SK-N-SH treated with all-trans-retinoic acid at 6 μM for 48 hours (cell line): Measurements from ENCODE around the gene ATP7B.

Experiments
- ATAC-seq: fragments of 200-7000 bp; cut with Tn5 transposase; 3 replicates; pipeline ENCODE4 v1.9.1; 2020; ENCODE audit warnings: mild to moderate bottlenecking, moderate library complexity
- ARNTL ChIP-seq: fragments of 450-650 bp; formaldehyde crosslinking; IDR thresholded peaks from 2 replicates; pipeline ENCODE4 v1.5.0; 2020; ENCODE audit warnings: low read depth, mild to moderate bottlenecking, moderate library complexity, borderline replicate concordance
- BACH2 ChIP-seq: fragments of 250-450 bp; sonication (Bioruptor Pico); IDR thresholded peaks from 2 replicates; pipeline ENCODE4 v1.9.0; 2021; ENCODE audit warnings: mild to moderate bottlenecking, borderline replicate concordance
- CSDC2 ChIP-seq: fragments of 250-450 bp; sonication (Bioruptor Pico); IDR thresholded peaks from 2 replicates; pipeline ENCODE4 v1.5.0; 2020; ENCODE audit warnings: mild to moderate bottlenecking, moderate library complexity
- ESRRG ChIP-seq: fragments of 250-450 bp; sonication (Bioruptor Pico); IDR thresholded peaks from 2 replicates; pipeline ENCODE4 v1.6.1; 2021; ENCODE audit warnings: mild to moderate bottlenecking
- GLIS3 ChIP-seq: fragments of 250-450 bp; sonication (Bioruptor Pico); IDR thresholded peaks from 2 replicates; pipeline ENCODE4 v1.5.0; 2020; ENCODE audit warnings: mild to moderate bottlenecking, moderate library complexity
- ISL1 ChIP-seq: fragments of 250-450 bp; sonication (Bioruptor Pico); IDR thresholded peaks from 2 replicates; pipeline ENCODE4 v2.1.2; 2022; ENCODE audit warnings: mild to moderate bottlenecking, moderate library complexity
- OSR1 ChIP-seq: fragments of 250-450 bp; sonication (Bioruptor Pico); IDR thresholded peaks from 2 replicates; pipeline ENCODE4 v1.8.0; 2022; ENCODE audit warnings: moderate library complexity, mild to moderate bottlenecking, inconsistent platforms
- PPARA ChIP-seq: fragments of 250-450 bp; sonication (Bioruptor Pico); IDR thresholded peaks from 2 replicates; pipeline ENCODE4 v1.5.0; 2020; ENCODE audit warnings: mild to moderate bottlenecking, borderline replicate concordance
- RARB ChIP-seq: fragments of 250-450 bp; sonication (Bioruptor Pico); IDR thresholded peaks from 2 replicates; pipeline ENCODE4 v1.8.0; 2021; ENCODE audit warnings: mild to moderate bottlenecking, moderate library complexity
- SNAI2 ChIP-seq: fragments of 250-450 bp; sonication (Bioruptor Pico); IDR thresholded peaks from 2 replicates; pipeline ENCODE4 v1.5.0; 2020; ENCODE audit warnings: mild to moderate bottlenecking, moderate library complexity
- TCF4 ChIP-seq: fragments of 250-450 bp; sonication (Bioruptor Pico); IDR thresholded peaks from 2 replicates; pipeline ENCODE4 v1.8.0; 2021; ENCODE audit warnings: mild to moderate bottlenecking, moderate library complexity, borderline replicate concordance
- TOX ChIP-seq: fragments of 250-450 bp; sonication (Bioruptor Pico); IDR thresholded peaks from 2 replicates; pipeline ENCODE4 v1.8.0; 2021; ENCODE audit warnings: mild to moderate bottlenecking, moderate library complexity, borderline replicate concordance
- ZC3H10 ChIP-seq: fragments of 250-450 bp; sonication (Bioruptor Pico); IDR thresholded peaks from 2 replicates; pipeline ENCODE4 v1.5.1; 2021; ENCODE audit warnings: mild to moderate bottlenecking, moderate library complexity
- ZFP3 ChIP-seq: fragments of 250-450 bp; sonication (Bioruptor Pico); IDR thresholded peaks from 2 replicates; pipeline ENCODE4 v1.5.0; 2020; ENCODE audit warnings: mild to moderate bottlenecking, moderate library complexity
- ZFP30 ChIP-seq: fragments of 450-650 bp; formaldehyde crosslinking; IDR thresholded peaks from 2 replicates; pipeline ENCODE4 v1.5.0; 2022; ENCODE audit warnings: mild to moderate bottlenecking, moderate library complexity
- ZNF565 ChIP-seq: fragments of 450-650 bp; formaldehyde crosslinking; conservative IDR thresholded peaks from 2 replicates; pipeline ENCODE4 v1.5.0; 2020; ENCODE audit warnings: low read depth, mild to moderate bottlenecking, moderate library complexity
- ZNF70 ChIP-seq: fragments of 450-650 bp; formaldehyde crosslinking; IDR thresholded peaks from 2 replicates; pipeline ENCODE4 v1.5.0; 2020; ENCODE audit warnings: mild to moderate bottlenecking, moderate library complexity
- ZNF8 ChIP-seq: fragments of 450-650 bp; formaldehyde crosslinking; IDR thresholded peaks from 2 replicates; pipeline ENCODE4 v1.5.0; 2020; ENCODE audit warnings: mild to moderate bottlenecking, moderate library complexity
- TF ChIP-seq, protein P1 (sequence below): fragments of 250-450 bp; sonication (Bioruptor Pico); IDR thresholded peaks from 2 replicates; pipeline ENCODE4 v1.5.1; 2020; ENCODE audit warnings: low read depth, mild to moderate bottlenecking, moderate library complexity
- TF ChIP-seq, protein P2 (sequence below): fragments of 250-450 bp; sonication (Bioruptor Pico); IDR thresholded peaks from 2 replicates; pipeline ENCODE4 v1.5.0; 2020; ENCODE audit warnings: mild to moderate bottlenecking, moderate library complexity
- TF ChIP-seq, protein P3 (sequence below): fragments of 250-450 bp; sonication (Bioruptor Pico); IDR thresholded peaks from 2 replicates; pipeline ENCODE4 v1.5.1; 2021; ENCODE audit warnings: mild to moderate bottlenecking, moderate library complexity
- TF ChIP-seq, protein P4 (sequence below): fragments of 250-450 bp; sonication (Bioruptor Pico); IDR thresholded peaks from 2 replicates; pipeline ENCODE4 v1.8.0; 2020; ENCODE audit warnings: mild to moderate bottlenecking, moderate library complexity, borderline replicate concordance
- TF ChIP-seq, protein P5 (sequence below): fragments of 250-450 bp; sonication (Bioruptor Pico); IDR thresholded peaks from 2 replicates; pipeline ENCODE4 v1.8.0; 2021; ENCODE audit warnings: low read depth, mild to moderate bottlenecking, moderate library complexity, borderline replicate concordance

Gene ATP7B

DNA sequence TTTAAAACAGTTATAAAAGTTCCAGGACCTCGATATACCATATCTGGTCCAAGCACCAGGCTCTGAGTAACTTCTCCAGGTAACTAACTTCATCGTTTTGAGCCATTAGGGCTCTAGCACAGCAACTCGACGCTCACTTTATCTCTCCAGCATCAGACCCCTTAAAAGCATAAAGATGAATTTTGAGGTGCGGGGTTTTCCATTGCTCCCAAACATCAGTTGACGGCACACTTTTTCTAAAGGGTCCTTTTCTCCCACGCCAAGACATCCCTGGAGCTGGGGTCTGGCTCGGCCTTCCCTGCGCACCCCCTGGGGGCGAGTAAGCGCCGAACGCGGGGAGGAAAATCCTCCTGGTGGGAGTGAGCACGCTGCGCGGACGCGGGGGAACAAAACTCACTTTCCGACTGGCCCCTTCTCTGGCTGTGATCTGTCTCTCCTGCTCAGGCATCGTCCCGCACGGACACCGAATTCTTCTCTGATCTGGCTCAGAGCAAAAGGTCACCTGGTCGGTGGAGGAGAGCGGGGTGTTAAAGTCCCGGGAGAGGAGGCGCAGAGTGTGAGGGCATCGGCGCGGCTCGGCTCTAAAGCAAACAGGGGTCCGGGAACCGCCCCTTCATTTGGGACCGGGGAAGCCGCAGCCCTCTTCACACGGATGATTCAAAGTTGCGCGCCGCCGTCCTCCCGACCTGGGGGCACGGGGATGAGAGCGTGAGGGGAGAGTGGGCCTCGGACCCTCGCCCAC is at the start of gene ATP7B:
ATP7B (minus strand) TSS at position 561 of the 742 bp plus-strand sequence; CDS start at position 448, 113 bp downstream.
- ATAC-seq: peak; percentile 48

DNA sequence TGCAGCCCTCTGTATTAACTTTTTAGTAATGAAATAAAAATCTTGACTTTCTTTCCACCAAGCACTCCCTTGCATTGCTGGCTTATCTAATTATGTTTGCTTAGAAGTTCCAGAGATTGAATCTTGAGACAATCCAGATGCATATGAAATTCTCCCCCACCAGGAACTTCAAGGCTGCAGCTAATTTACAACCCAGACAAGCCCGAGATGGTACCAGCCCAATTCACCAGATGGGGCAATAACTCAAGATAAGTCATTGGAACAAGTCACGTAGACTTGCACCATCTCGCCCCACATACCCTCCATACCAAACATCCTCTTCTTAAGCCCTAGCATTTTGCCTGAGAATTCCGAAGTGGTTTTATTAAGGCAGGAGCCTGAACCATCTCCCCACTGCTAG is 42.2 kb upstream of the ATP7B start:
- TF ChIP-seq ZNF8 (CRISPR knock-in tag) (no peak), ZNF565 (CRISPR knock-in tag) (no peak), ZNF70 (CRISPR knock-in tag) (no peak), ESRRG (peak; percentile 49; the same call in 1 of the 2 replicates), ZC3H10 (no peak), GLIS3 (CRISPR knock-in tag) (peak; percentile 91; the same call in 1 of the 2 replicates), BACH2 (no peak), RARB (CRISPR knock-in tag) (no peak), ISL1 (peak; percentile 91), ARNTL (CRISPR knock-in tag) (no peak), TCF4 (peak; percentile 84), OSR1 (CRISPR knock-in tag) (no peak), SNAI2 (CRISPR knock-in tag) (no peak), ZFP30 (no peak), CSDC2 (CRISPR knock-in tag) (no peak), PPARA (CRISPR knock-in tag) (no peak), ZFP3 (0 out of 2 replicates have a peak, but pooled peaks have one; percentile 21), TOX (no peak)
- TF ChIP-seq, protein P1, sequence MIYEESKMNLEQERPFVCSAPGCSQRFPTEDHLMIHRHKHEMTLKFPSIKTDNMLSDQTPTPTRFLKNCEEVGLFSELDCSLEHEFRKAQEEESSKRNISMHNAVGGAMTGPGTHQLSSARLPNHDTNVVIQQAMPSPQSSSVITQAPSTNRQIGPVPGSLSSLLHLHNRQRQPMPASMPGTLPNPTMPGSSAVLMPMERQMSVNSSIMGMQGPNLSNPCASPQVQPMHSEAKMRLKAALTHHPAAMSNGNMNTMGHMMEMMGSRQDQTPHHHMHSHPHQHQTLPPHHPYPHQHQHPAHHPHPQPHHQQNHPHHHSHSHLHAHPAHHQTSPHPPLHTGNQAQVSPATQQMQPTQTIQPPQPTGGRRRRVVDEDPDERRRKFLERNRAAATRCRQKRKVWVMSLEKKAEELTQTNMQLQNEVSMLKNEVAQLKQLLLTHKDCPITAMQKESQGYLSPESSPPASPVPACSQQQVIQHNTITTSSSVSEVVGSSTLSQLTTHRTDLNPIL: no peak
- TF ChIP-seq, protein P2, sequence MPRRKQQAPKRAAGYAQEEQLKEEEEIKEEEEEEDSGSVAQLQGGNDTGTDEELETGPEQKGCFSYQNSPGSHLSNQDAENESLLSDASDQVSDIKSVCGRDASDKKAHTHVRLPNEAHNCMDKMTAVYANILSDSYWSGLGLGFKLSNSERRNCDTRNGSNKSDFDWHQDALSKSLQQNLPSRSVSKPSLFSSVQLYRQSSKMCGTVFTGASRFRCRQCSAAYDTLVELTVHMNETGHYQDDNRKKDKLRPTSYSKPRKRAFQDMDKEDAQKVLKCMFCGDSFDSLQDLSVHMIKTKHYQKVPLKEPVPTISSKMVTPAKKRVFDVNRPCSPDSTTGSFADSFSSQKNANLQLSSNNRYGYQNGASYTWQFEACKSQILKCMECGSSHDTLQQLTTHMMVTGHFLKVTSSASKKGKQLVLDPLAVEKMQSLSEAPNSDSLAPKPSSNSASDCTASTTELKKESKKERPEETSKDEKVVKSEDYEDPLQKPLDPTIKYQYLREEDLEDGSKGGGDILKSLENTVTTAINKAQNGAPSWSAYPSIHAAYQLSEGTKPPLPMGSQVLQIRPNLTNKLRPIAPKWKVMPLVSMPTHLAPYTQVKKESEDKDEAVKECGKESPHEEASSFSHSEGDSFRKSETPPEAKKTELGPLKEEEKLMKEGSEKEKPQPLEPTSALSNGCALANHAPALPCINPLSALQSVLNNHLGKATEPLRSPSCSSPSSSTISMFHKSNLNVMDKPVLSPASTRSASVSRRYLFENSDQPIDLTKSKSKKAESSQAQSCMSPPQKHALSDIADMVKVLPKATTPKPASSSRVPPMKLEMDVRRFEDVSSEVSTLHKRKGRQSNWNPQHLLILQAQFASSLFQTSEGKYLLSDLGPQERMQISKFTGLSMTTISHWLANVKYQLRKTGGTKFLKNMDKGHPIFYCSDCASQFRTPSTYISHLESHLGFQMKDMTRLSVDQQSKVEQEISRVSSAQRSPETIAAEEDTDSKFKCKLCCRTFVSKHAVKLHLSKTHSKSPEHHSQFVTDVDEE (CRISPR knock-in tag): peak; percentile 66; the same call in 1 of the 2 replicates
- TF ChIP-seq, protein P3, sequence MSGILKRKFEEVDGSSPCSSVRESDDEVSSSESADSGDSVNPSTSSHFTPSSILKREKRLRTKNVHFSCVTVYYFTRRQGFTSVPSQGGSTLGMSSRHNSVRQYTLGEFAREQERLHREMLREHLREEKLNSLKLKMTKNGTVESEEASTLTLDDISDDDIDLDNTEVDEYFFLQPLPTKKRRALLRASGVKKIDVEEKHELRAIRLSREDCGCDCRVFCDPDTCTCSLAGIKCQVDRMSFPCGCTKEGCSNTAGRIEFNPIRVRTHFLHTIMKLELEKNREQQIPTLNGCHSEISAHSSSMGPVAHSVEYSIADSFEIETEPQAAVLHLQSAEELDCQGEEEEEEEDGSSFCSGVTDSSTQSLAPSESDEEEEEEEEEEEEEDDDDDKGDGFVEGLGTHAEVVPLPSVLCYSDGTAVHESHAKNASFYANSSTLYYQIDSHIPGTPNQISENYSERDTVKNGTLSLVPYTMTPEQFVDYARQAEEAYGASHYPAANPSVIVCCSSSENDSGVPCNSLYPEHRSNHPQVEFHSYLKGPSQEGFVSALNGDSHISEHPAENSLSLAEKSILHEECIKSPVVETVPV (CRISPR knock-in tag): 0 out of 2 replicates have a peak, but pooled peaks have one; percentile 58
- TF ChIP-seq, protein P4, sequence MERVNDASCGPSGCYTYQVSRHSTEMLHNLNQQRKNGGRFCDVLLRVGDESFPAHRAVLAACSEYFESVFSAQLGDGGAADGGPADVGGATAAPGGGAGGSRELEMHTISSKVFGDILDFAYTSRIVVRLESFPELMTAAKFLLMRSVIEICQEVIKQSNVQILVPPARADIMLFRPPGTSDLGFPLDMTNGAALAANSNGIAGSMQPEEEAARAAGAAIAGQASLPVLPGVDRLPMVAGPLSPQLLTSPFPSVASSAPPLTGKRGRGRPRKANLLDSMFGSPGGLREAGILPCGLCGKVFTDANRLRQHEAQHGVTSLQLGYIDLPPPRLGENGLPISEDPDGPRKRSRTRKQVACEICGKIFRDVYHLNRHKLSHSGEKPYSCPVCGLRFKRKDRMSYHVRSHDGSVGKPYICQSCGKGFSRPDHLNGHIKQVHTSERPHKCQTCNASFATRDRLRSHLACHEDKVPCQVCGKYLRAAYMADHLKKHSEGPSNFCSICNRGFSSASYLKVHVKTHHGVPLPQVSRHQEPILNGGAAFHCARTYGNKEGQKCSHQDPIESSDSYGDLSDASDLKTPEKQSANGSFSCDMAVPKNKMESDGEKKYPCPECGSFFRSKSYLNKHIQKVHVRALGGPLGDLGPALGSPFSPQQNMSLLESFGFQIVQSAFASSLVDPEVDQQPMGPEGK: no peak
- TF ChIP-seq, protein P5, sequence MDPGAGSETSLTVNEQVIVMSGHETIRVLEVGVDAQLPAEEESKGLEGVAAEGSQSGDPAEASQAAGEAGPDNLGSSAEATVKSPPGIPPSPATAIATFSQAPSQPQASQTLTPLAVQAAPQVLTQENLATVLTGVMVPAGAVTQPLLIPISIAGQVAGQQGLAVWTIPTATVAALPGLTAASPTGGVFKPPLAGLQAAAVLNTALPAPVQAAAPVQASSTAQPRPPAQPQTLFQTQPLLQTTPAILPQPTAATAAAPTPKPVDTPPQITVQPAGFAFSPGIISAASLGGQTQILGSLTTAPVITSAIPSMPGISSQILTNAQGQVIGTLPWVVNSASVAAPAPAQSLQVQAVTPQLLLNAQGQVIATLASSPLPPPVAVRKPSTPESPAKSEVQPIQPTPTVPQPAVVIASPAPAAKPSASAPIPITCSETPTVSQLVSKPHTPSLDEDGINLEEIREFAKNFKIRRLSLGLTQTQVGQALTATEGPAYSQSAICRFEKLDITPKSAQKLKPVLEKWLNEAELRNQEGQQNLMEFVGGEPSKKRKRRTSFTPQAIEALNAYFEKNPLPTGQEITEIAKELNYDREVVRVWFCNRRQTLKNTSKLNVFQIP: no peak
- ATAC-seq: no peak; the same call in 2 of the 3 replicates

More for the DNA sequence above, at the start of gene ATP7B:
- TF ChIP-seq CSDC2 (CRISPR knock-in tag) (no peak), ESRRG (no peak), OSR1 (CRISPR knock-in tag) (no peak)

DNA sequence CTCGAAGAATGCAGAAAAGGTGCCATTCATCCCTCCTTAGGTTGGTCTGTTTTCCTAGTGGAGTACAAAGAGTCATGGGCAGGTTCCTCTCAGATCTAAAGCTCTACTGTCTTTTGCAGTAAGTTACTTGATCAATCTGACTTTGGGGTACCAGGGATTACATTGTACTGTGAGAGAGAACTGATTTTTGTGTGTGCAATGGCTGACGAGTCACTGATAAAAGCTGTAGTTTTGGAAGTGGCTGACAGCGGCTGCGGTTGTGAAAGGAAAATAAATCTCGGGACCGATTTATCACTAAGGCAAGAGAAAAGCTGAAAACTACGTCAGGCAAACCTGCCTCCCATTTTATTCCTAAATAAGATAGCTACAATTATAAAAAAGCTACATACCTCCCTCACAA is 40.1 kb upstream of the ATP7B start:
- ATAC-seq: no peak
- TF ChIP-seq GLIS3 (CRISPR knock-in tag) (no peak), CSDC2 (CRISPR knock-in tag) (no peak), BACH2 (no peak)
